Sigmoid colon (tissue), 7 donors: ENCODE data around the gene LRP1B. TPM values are rescaled to one million over a fixed set of nuclear protein-coding genes. Genes with fewer than 3 reads are reported as not detected.

Source experiments
- DNase-seq: peaks from one replicate; pipeline ENCODE4 v3.0.0-alpha.2; 2019
- H3K27ac ChIP-seq, 4 donors: fragments of 200-600 bp; sonication (generic); one replicate each; pipeline ENCODE4 v1.5.1; 2016 to 2019; ENCODE audit warnings: mild to moderate bottlenecking in 1 of 4
- H3K27me3 ChIP-seq, 3 donors: fragments of 200-600 bp; sonication (generic); one replicate each; pipeline ENCODE4 v1.5.1; 2019; ENCODE audit warnings: mild to moderate bottlenecking in 1 of 3
- H3K36me3 ChIP-seq, 4 donors: fragments of 200-600 bp; sonication (generic); one replicate each; pipeline ENCODE4 v1.5.1; 2016 to 2019
- H3K4me1 ChIP-seq, 4 donors: fragments of 200-600 bp; sonication (generic); one replicate each; pipeline ENCODE4 v1.5.1; 2017 to 2019
- H3K4me3 ChIP-seq, 4 donors: fragments of 200-600 bp; sonication (generic); one replicate each; pipeline ENCODE4 v1.5.1; 2017 to 2019; ENCODE audit warnings: mild to moderate bottlenecking in 2 of 4, moderate library complexity in 1 of 4
- H3K9me3 ChIP-seq, 4 donors: fragments of 200-600 bp in 3 of 4; sonication (generic) in 3 of 4; one replicate each; pipeline versions ENCODE4 v1.5.1 to v1.6.1; 2013 to 2019
- EP300 ChIP-seq, 4 donors: sonication (generic); formaldehyde crosslinking; IDR thresholded peaks; one replicate each; pipeline ENCODE4 v1.6.1; 2017; ENCODE audit warnings: antibody characterized with exemption in 4 of 4
- POLR2A ChIP-seq, 2 donors: fragments of 450-650 bp; IDR thresholded peaks; one replicate each; pipeline ENCODE4 v1.6.1; 2016; ENCODE audit warnings: antibody characterized with exemption in 2 of 2, mild to moderate bottlenecking in 2 of 2, moderate library complexity in 2 of 2
- POLR2AphosphoS5 ChIP-seq, 4 donors: sonication (generic); formaldehyde crosslinking; IDR thresholded peaks; one replicate each; pipeline ENCODE4 v1.6.1; 2017; ENCODE audit warnings: antibody characterized with exemption in 4 of 4
- WGBS, 2 donors: extraction: QIAGEN DNeasy Blood & Tissue Kit; methylation state at CpG; one replicate each; pipeline ENCODE4 v1.1.7; 2013; 5-methylcytosine and 5-hydroxymethylcytosine counted together
- intact Hi-C: fragments of 100-400 bp; cut with DNase I; formaldehyde crosslinking; loops from one replicate; pipeline ENCODE4 v1.15.1; 2023
- polyA plus RNA-seq, 3 donors: library from polyadenylated mRNA; stranded (reverse); fragments of 200-250 nt; gene quantifications; one replicate each; pipeline ENCODE4 v1.2.3, GENCODE V29; 2013
- total RNA-seq, 4 donors: library from RNA; depleted of rRNA; stranded (reverse); fragments of >200 nt; gene quantifications; one replicate each; pipeline ENCODE4 v1.1.0, GENCODE V29; 2016
- TF ChIP-seq, protein P1 (sequence below), 4 experiments: fragments of 450-650 bp in 3 of 4; fragments of 200-600 bp in 1 of 4; IDR thresholded peaks; one replicate each; pipeline ENCODE4 v1.5.1; 2016 to 2019; ENCODE audit warnings: antibody characterized with exemption in 4 of 4, mild to moderate bottlenecking in 3 of 4, moderate library complexity in 2 of 4
- donor health status: healthy with polysubstance abuse.
- donor health status: Bipolar disorder and iron deficiency.
- donor health status: healthy.

LRP1B gene
- total and polyA plus RNA-seq, 7 donors, result 0.06 to 5.1 (median 2.0) TPM; not detected in 1

- no peaks in the 10 kb centered on the region for H3K36me3 ChIP-seq
- H3K4me1 ChIP-seq, result no peaks in the 10 kb centered on the region
- WGBS, 2 donors, result 5 to 11% methylated on average over 3 of the region's 3 CpGs
- no peak overlapping the region for H3K27ac ChIP-seq
- H3K4me3 ChIP-seq, result no peak overlapping the region
- intact Hi-C loops, result no loop called here
- no peak for DNase-seq
- TF ChIP-seq POLR2AphosphoS5 (IDR thresholded peaks at IDR 0.05) (no peak), EP300 (IDR thresholded peaks at IDR 0.05) (no peak), POLR2A (IDR thresholded peaks at IDR 0.05) (no peak)
- TF ChIP-seq, protein P1, sequence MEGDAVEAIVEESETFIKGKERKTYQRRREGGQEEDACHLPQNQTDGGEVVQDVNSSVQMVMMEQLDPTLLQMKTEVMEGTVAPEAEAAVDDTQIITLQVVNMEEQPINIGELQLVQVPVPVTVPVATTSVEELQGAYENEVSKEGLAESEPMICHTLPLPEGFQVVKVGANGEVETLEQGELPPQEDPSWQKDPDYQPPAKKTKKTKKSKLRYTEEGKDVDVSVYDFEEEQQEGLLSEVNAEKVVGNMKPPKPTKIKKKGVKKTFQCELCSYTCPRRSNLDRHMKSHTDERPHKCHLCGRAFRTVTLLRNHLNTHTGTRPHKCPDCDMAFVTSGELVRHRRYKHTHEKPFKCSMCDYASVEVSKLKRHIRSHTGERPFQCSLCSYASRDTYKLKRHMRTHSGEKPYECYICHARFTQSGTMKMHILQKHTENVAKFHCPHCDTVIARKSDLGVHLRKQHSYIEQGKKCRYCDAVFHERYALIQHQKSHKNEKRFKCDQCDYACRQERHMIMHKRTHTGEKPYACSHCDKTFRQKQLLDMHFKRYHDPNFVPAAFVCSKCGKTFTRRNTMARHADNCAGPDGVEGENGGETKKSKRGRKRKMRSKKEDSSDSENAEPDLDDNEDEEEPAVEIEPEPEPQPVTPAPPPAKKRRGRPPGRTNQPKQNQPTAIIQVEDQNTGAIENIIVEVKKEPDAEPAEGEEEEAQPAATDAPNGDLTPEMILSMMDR (IDR thresholded peaks at IDR 0.05), result no peak
- H3K9me3 ChIP-seq, result no peaks in the 10 kb centered on the region
- no peaks in the 10 kb centered on the region for H3K27me3 ChIP-seq
Measured at GRCh38 chr2:141554810-141555209, 576.0 kb downstream of the LRP1B start.

DNA sequence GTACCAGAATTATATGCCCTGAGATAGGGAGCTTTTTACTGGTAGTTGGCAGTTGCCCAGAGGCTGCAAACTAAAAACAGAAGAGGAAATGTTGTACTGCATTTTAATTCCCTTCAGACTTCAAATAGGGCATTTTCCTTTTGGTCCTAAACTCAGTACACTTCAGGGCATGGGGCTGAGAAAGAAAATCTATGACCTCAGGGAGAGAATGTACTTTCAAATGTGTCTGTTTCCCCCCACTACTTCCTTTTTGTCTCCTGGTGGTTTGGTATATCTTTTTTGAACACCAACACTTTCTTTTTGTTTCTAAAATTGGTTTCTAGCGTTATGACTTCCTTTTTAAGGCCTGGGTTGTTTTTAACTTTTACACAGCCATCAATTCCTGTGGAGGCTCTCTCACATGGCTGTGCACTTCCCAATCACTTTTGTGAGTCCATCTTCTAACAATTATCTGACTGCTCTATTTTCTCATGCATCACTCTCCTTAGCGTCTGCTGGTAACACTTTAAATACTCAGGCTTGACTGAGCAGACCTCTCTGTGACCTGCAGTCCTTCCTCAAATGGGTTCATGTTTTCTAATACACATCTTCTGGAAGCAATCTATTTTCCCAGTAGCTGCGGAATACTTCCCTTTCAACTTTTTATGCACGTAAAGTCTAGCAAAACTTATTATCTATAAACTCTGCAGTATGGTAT is 596.0 kb downstream of the LRP1B start:
- Histone ChIP-seq H3K27ac (peak overlapping the region in 1 of 4 donors; percentile 12), H3K36me3 (no peaks in the 10 kb centered on the region), H3K9me3 (no peaks in the 10 kb centered on the region), H3K4me3 (no peak overlapping the region), H3K27me3 (no peaks in the 10 kb centered on the region), H3K4me1 (no peaks in the 10 kb centered on the region)
- WGBS, 2 donors, result 44 to 72% methylated on average over 4 of the region's 4 CpGs
- no peak for DNase-seq
- intact Hi-C loops, result no loop called here
- TF ChIP-seq POLR2AphosphoS5 (IDR thresholded peaks at IDR 0.05) (no peak), EP300 (IDR thresholded peaks at IDR 0.05) (no peak), POLR2A (IDR thresholded peaks at IDR 0.05) (no peak)
- TF ChIP-seq, protein P1 (IDR thresholded peaks at IDR 0.05), result no peak

GRCh38 chr2:141529659-141530058 is 601.2 kb downstream of the LRP1B start:
- intact Hi-C loops, result no loop called here
- WGBS, 2 donors, result 67 to 83% methylated on average over 1 of the region's 1 CpG

GRCh38 chr2:141528990-141529389 is 601.8 kb downstream of the LRP1B start:
- WGBS, 2 donors, result 61 to 63% methylated on average over 5 of the region's 5 CpGs
- intact Hi-C loops, result no loop called here
- no peak overlapping the region for H3K27ac ChIP-seq

More at GRCh38 chr2:141529659-141530058, 601.2 kb downstream of the LRP1B start:
- Histone ChIP-seq H3K9me3 (no peaks in the 10 kb centered on the region), H3K4me3 (no peak overlapping the region), H3K36me3 (no peaks in the 10 kb centered on the region), H3K4me1 (no peaks in the 10 kb centered on the region), H3K27ac (no peak overlapping the region), H3K27me3 (no peaks in the 10 kb centered on the region)
- no peak for DNase-seq
- TF ChIP-seq POLR2AphosphoS5 (IDR thresholded peaks at IDR 0.05), result no peak
- TF ChIP-seq, protein P1 (IDR thresholded peaks at IDR 0.05), result no peak
- TF ChIP-seq POLR2A (IDR thresholded peaks at IDR 0.05), result no peak
- TF ChIP-seq EP300 (IDR thresholded peaks at IDR 0.05), result no peak

More at GRCh38 chr2:141528990-141529389, 601.8 kb downstream of the LRP1B start:
- TF ChIP-seq POLR2A (IDR thresholded peaks at IDR 0.05), result no peak
- TF ChIP-seq POLR2AphosphoS5 (IDR thresholded peaks at IDR 0.05), result no peak
- TF ChIP-seq EP300 (IDR thresholded peaks at IDR 0.05), result no peak
- TF ChIP-seq, protein P1 (IDR thresholded peaks at IDR 0.05), result no peak
- Histone ChIP-seq H3K27me3 (no peaks in the 10 kb centered on the region), H3K4me3 (no peak overlapping the region), H3K36me3 (no peaks in the 10 kb centered on the region), H3K9me3 (no peaks in the 10 kb centered on the region), H3K4me1 (no peaks in the 10 kb centered on the region)
- no peak for DNase-seq
